ENCODE data around the gene LRMDA.

The LRMDA gene

GRCh38 chr10:75525067-75525466, 93.6 kb downstream of the LRMDA start:
- in situ Hi-C loops (cut with HindIII; ENCODE audit: low sequenced_read_pairs) = no loop called here
- DNase-seq (ENCODE audit: low read depth, low spot score) = no peak
- no peak for TF ChIP-seq CTCF (IDR thresholded peaks at IDR 0.05; ENCODE audit: low read depth, low read length)
- no peak overlapping the region for H3K4me3 ChIP-seq (ENCODE audit: low read depth, low read length)

- no peak for TF ChIP-seq CTCF (IDR thresholded peaks at IDR 0.05; ENCODE audit: low read depth, low read length)
- DNase-seq (ENCODE audit: low read depth, low spot score) = no peak
- no peak overlapping the region for H3K4me3 ChIP-seq (ENCODE audit: low read depth, low read length)
- in situ Hi-C loops (cut with HindIII; ENCODE audit: low sequenced_read_pairs) = no loop called here
Measured at GRCh38 chr10:75525646-75526045, 94.2 kb downstream of the LRMDA start.

GRCh38 chr10:75527542-75527941, 96.1 kb downstream of the LRMDA start:
- no peak for TF ChIP-seq CTCF (IDR thresholded peaks at IDR 0.05; ENCODE audit: low read depth, low read length)
- in situ Hi-C loops (cut with HindIII; ENCODE audit: low sequenced_read_pairs) = no loop called here
- DNase-seq (ENCODE audit: low read depth, low spot score) = no peak
- no peak overlapping the region for H3K4me3 ChIP-seq (ENCODE audit: low read depth, low read length)

- DNase-seq (ENCODE audit: low read depth, low spot score) = no peak
- in situ Hi-C loops (cut with HindIII; ENCODE audit: low sequenced_read_pairs) = no loop called here
- TF ChIP-seq CTCF (IDR thresholded peaks at IDR 0.05; ENCODE audit: low read depth, low read length) = no peak
- no peak overlapping the region for H3K4me3 ChIP-seq (ENCODE audit: low read depth, low read length)
Measured at GRCh38 chr10:75528392-75528791, 97.0 kb downstream of the LRMDA start.

GRCh38 chr10:75530299-75530698, 98.9 kb downstream of the LRMDA start:
- no peak overlapping the region for H3K4me3 ChIP-seq (ENCODE audit: low read depth, low read length)
- in situ Hi-C loops (cut with HindIII; ENCODE audit: low sequenced_read_pairs) = no loop called here
- peak; percentile 75 for DNase-seq (ENCODE audit: low read depth, low spot score)
- no peak for TF ChIP-seq CTCF (IDR thresholded peaks at IDR 0.05; ENCODE audit: low read depth, low read length)

- peak; percentile 42 for DNase-seq (ENCODE audit: low read depth, low spot score)
- no peak overlapping the region for H3K4me3 ChIP-seq (ENCODE audit: low read depth, low read length)
- TF ChIP-seq CTCF (IDR thresholded peaks at IDR 0.05; ENCODE audit: low read depth, low read length) = no peak
- in situ Hi-C loops (cut with HindIII; ENCODE audit: low sequenced_read_pairs) = no loop called here
Measured at GRCh38 chr10:75531571-75532031, 100.2 kb downstream of the LRMDA start.

All from astrocyte of the spinal cord (primary cell).